ENCODE data around the gene RBPJL.

DNA sequence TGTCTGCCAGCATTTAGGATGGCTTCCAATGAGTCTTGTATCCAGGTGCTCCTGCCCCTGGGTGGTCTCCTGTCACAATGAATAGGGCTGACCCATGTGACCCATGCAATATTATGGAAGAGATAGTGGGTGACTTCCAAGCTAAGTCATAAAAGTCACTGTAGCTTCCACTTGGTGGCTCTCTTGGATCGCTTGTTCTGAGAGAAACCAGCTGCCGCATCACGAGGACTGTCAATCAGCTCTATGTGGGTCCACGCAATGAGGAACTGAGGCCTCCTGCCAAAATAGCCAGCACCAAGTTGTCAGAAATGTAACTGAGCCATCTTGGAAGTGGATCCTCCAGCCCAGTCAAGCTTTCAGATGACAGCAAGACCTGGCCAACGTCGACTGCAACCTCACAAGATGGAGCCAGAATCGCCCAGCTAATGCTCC lies 16.3 kb downstream of the RBPJL start:
- TF ChIP-seq CTCF (IDR thresholded peaks at IDR 0.05), result peak in 4 of 6 experiments; percentile 20 to 49 (median 44)
- no peak for TF ChIP-seq POLR2A (IDR thresholded peaks at IDR 0.05)

Data from thyroid gland (tissue), 4 donors.